C1 segment of cervical spinal cord (tissue), 14 donors: ENCODE data around the gene DDI2.

Experiments
- DNase-seq, 14 donors: peaks; one replicate each; lab custom pipeline; 2025; lab: John Stamatoyannopoulos, UW

The DDI2 gene

DNA sequence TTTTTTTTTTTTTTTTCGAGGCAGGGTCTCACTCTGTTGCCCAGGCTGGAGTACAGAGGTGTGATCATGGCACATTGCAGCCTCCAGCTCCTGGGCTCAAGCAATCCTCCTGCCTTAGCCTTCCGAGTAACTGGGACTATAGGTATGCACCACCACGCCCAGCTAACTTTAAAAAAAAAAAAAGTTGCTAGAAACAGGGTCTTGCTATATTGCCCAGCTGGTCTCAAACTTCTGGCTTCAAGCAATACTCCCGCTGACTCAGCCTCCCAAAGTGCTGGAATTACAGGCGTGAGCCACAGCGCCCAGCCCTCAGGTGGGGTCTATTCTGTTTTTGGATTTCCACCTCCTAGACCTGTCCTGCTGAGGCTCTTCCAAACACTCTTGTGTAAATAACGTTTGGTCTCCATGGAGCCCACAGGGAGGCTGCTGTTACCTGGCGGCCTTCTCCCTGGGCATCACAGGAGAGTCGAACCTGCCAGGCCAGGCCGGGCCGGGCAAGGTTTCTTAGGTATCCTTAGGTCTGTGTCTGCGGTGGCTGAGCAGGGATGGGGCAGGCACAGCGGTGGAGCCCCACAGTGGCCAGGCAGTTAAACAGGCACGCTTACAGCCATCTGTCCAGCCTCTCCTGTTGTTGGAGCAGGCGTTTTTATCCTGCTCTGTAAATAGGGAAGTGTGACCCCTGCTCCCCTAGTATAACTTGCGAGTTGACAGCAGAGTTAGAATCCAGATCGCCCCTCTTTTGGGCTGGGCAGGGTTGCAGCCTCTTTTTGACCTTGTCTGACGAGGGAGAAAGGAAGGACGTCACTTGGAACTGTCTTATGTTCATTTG is 85.7 kb downstream of the DDI2 start:
- peak in 3 of 14 donors; percentile 22 to 51 (median 36) for DNase-seq

DNA sequence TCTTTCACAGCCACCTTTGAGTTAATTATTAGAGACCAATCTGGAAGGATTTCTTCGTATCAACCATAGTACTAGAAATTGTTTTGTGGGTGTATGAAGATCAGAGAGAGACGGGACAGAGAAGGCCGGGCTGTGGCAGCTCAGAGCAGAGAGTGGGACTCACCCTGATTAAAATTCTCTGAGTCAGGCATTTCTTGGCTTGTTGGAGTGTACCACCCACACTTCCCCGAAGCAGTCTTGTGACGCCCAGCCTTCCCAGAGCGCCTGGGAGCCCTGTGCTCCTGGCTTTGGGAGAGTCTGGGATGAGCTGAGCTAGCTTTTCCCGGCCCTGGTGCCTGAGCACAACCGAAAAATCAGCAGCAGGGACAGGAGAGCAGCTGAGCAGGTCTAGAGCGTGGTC is 86.3 kb downstream of the DDI2 start:
- DNase-seq = peak in 12 of 14 donors; percentile 11 to 89 (median 61)

DNA sequence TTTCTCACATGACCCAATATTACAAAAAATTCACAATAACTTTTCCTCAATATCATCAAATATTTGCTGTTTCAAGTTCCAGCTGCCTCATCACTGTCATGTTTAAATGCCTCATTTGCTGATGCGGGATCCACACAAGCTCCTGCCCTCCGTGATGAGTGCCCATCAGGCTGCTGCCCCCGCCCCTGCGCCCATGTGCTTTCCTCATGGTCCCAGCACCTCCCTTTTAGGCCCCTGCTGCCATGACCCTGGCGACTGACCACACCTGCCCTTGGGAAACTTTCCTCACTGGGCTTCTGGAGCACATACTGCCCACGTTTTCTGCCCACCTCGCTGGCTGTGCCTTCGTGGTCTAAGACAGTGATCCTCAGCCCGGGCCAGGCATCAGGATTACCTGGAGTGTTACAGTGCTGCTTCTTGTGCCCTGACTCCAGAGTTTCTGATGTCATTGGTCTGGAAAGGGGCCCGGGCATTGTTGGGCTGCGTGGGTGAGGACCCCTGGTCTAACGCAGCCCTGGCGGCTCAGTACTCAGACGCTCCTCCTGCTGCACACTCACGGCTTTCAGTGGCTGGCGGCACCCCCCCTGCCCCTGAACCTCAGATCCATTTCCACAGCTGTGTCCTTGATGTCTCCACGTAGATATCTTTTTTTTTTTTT is 87.4 kb downstream of the DDI2 start:
- DNase-seq = no peak

DNA sequence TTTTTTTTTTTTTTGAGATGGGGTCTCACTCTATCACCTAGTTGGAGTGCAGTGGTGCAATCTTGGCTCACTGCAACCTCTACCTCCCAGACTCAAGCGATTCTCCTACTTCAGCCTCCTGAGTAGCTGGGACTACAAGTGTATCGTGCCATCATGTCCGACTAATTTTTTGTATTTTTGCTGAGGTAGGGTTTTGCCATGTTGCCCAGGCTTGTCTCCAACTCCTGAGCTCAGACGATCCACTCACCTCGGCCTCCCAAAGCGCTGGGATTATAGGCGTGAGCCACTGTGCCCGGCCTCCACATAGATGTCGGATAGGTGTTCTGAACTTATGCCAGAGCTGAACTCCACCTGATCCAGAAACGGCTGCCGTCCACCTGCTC is 87.9 kb downstream of the DDI2 start:
- DNase-seq = no peak

DNA sequence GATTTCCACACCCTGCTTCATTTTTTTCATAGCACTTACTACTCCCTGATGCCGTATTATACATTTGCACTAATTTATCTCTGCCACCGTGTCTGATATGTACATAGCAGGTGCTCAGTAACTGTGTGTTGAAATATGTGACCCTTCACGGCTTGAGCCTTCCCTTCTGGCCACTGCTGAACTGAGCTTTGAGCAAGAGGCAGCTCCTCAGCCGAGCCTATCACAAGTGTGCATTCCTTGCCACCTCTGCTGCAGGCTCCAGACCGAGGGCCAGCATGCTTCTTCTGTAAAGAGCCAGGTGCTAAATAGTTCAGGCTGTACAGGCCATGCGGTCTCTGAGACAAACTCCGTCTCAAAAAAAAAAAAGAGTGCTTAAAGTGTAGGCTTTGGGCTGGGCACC is 89.5 kb downstream of the DDI2 start:
- DNase-seq = no peak

DNA sequence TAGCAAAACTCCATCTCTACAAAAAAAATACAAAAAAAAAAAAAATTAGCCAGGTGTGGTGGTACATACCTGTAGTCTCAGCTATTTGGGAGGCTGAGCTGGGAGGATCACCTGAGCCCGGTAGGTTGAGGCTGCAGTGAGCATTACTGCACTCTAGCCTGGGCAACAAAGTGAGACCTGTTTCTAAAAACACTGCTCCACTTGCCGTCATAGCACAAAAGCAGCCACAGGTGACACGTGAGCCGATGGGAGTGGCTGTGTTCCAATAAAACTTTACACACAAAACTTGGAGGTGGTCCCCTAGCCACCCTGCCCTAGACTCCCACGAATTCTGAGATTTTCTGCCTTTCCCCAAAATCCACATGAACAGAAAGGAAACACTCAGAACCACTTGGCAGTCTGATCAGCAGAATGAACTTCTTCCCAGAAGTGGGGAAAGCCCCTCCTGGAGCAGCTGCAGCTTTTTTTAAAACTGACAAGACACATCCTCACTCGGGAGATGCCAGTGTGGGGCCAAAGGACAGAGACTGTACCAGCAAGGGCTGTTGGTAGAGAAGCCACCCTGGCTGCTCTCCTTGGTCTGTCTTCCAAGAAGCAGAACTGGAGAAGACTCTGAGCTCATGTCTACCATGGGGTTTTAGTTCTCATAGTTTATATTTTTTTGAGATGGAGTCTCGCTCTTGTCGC is 90.1 kb downstream of the DDI2 start:
- DNase-seq = peak in 1 of 14 donors; percentile 36

DNA sequence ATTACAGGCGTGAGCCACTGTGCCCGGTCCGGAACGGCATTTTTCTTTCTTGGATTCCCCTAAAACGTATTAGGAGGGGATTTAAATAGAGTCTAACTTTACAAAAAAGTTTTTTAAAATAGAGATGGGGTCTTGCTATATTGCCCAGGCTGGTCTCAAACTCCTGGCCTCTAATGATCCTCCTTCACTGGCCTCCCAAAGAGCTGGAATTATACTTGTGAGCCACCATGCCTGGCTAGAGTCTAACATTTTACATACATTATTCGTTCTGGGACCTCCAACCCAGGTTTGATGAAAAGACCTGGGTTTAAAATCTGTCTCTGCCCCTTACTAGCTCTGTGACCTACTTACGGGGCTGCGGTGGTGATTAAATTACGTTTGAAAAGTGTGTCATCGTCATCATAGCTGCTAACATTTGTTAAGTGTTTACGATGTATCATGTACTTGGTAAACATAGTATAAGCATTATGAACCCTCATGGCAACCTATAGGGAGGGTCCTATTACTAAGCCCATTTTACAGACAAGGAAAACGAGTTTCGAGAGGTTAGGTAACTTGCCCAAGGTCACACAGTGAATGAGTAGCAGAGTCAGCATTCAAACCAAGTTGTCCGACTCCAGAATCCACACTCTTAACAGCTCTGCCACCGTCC is 91.4 kb downstream of the DDI2 start:
- no peak for DNase-seq

DNA sequence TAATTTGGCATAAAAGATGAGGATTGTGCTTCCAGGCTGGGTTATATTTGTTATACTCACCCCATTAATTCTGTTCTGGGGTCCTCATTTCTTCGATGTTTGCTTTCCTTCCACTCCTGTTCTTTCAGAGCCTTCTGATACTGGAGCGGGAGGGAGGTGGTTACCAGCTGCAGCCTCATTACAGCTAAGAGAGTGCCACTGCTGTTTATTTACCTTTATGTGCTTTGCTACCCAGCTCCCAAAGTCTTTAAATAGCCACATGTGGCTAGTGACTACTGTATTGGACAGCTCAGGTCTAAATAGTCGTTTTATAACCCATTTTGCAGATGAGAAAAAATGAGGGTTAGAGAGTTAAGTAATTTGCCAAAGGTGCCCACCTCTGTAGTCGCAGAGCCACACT is 92.0 kb downstream of the DDI2 start:
- DNase-seq = no peak

DNA sequence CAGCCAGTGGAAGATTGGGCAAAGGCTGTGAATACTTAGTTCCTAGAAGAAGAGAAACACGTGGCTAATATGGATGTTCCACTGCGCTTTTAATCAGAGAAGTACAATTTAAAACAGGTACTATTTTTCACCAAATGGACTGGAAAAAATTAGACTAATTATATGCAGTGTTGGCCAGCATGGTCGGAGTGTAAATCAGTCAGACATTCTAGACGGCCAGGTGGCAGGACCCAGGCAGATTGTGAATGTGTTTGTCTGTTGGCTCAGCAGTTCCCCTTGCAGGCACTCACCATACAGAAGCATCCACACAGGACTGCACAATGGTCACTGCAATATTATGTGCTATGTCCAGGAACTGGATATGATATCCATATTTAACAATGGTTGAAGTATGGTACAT is 94.9 kb downstream of the DDI2 start:
- DNase-seq = peak in 1 of 14 donors; percentile 73

DNA sequence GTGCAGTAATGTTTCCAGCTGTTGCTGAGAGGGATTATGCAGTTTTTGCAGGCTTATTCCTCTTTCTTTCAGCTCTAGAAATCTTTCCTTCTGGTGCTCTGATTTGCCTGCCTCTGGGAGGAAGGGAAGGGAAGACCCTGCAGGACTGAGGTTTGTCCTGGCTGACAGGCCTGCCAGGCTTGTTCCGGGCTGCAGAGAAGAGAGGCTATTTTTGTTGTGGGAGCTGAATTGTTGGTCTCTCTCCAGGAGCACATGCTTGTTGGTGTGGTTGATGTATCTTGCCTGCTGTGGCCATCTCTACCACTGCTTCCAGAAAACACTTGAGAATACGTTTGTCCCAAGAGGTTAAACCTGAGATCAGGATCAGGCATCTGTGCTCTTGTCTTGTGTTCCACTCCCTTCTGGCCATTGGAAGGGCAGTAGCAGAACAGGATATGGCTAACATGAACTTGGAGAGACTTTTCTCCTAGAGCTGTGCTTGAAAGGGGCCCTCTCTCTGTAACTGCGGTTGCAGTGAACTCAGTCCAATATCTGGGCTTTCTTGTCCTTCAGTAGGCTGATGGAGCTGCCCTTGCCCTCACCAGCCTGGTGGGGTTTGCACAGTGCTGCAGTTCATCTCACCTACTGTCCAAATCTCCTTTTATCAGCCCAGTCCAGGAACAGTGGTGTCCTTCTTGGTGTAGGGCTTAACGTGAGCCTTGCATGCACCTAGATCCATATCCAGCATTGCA is 97.3 kb downstream of the DDI2 start:
- DNase-seq = peak in 10 of 14 donors; percentile 21 to 55 (median 43)

DNA sequence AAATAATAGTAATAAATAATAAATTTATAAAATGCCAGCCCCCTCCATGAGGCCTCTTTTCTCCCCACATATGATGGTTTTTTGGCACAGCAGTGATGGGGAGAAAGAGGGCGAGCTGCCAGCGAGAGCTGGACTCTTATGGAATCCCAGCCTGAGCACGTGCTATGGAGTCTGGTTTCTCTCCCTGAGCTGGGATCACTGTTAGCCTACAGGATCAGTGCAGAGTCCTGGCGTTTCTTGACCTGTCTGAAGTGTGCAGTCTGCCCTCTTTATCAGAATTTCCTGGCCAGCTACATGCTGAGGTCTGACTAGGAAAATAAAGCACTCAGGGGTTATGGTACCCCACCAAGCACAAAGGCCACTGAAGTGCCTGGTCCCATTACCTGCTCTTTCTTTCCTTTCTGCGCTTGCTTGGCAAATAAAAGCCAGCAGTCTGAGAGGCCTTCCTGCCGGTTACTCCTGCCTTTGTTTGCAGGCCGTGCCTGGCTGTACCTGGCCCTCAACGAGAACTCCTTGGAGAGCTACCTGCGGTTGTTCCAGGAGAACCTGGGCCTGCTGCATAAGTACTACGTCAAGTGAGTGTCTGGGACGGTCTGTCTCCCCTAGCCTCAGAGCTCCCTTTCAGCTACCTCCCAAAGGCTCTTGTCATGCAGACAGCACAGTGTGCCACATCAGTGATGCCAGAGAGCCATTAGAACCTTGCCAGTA is 100.3 kb downstream of the DDI2 start:
- no peak for DNase-seq

DNA sequence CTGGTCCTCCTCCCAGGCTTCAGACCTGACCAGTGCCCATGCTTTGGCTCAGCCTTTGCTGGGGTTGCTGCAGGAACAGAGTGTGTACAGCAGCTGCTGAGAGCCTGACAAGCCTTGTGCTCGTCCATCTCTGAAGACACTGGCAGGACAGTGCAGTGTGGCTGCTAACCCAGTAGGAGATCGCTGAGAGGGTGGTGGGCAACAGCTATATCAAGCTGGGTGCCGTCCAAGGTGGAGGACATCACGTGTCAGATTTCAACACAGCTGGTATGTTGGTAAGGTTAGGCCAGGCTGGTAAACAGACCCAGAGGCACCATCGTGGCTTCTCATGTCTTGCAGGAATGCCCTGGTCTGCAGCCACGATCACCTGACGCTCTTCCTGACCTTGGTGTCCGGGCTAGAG is 100.9 kb downstream of the DDI2 start:
- no peak for DNase-seq
